Activated B cell treated with CpG ODN at 0.5 μM for 24 hours (primary cell): ENCODE data around the gene TMC8. TPM values are rescaled to one million over a fixed set of nuclear protein-coding genes. Genes with fewer than 3 reads are reported as not detected.

ENCODE experiments used
- ATAC-seq: fragments of 200-7000 bp; cut with Tn5 transposase; one replicate; pipeline ENCODE4 v1.10.0; 2021; ENCODE audit warnings: low read depth, mild to moderate bottlenecking, moderate library complexity
- CTCF ChIA-PET: fragments of 350-600 bp; sonication (Branson Sonifier 250); formaldehyde crosslinking; loops from one replicate; lab custom pipeline; 2021; ENCODE audit warnings: antibody characterized with exemption; lab: Charles Lee
- POLR2A ChIA-PET: fragments of 350-600 bp; sonication (Branson Sonifier 250); formaldehyde crosslinking; loops from one replicate; lab custom pipeline; 2021; ENCODE audit warnings: antibody characterized with exemption; lab: Charles Lee
- DNase-seq: peaks from one replicate; pipeline ENCODE4 v3.0.0; 2022
- H3K27ac Mint-ChIP-seq: one replicate; pipeline ENCODE4 v1.8.0; 2020; ENCODE audit warnings: mixed read lengths
- H3K27me3 Mint-ChIP-seq: one replicate; pipeline ENCODE4 v1.8.0; 2021; ENCODE audit warnings: mixed read lengths
- H3K36me3 Mint-ChIP-seq: one replicate; pipeline ENCODE4 v1.8.0; 2021; ENCODE audit warnings: low read depth, mixed read lengths
- H3K4me1 Mint-ChIP-seq: one replicate; pipeline ENCODE4 v1.8.0; 2021; ENCODE audit warnings: mixed read lengths
- H3K4me3 Mint-ChIP-seq: one replicate; pipeline ENCODE4 v1.8.0; 2020; ENCODE audit warnings: mild to moderate bottlenecking, mixed read lengths
- H3K9me3 Mint-ChIP-seq: one replicate; pipeline ENCODE4 v1.8.0; 2020; ENCODE audit warnings: mixed read lengths
- intact Hi-C: fragments of 100-400 bp; cut with micrococcal nuclease; formaldehyde crosslinking; loops from one replicate; pipeline ENCODE4 v1.15.1; 2024
- total RNA-seq: library from RNA; stranded (reverse); gene quantifications from 2 replicates; pipeline ENCODE4 v1.2.3, GENCODE V29; 2022
- TF ChIP-seq, protein P1 (sequence below): fragments of 200-600 bp; IDR thresholded peaks from one replicate; pipeline ENCODE4 v1.8.0; 2022; ENCODE audit warnings: antibody characterized with exemption, mild to moderate bottlenecking

TMC8 gene
- total RNA-seq, 1 donor from 2014 or later, result 181 TPM

GRCh38 chr17:78164748-78165607 is 34.4 kb downstream of the TMC8 start:
- ChIA-PET POLR2A (interaction anchor here (0.8 to 48.2 kb wide), 4 partner anchors 9 to 195 kb away, joined by 3 to 2404 read pairs (median 1204); partner anchors contain the start of genes AFMID, C17orf99, SOCS3 and SYNGR2), CTCF (no interaction called here)
- ATAC-seq, result no peak
- intact Hi-C loops, result no loop called here
- Mint-ChIP-seq H3K4me3 (no peak overlapping the region), H3K9me3 (no peaks in the 10 kb centered on the region), H3K27ac (no peak overlapping the region), H3K36me3 (peaks cover 7% of the 10 kb centered on the region), H3K27me3 (no peaks in the 10 kb centered on the region), H3K4me1 (peaks cover 36% of the 10 kb centered on the region)
- TF ChIP-seq, protein P1, sequence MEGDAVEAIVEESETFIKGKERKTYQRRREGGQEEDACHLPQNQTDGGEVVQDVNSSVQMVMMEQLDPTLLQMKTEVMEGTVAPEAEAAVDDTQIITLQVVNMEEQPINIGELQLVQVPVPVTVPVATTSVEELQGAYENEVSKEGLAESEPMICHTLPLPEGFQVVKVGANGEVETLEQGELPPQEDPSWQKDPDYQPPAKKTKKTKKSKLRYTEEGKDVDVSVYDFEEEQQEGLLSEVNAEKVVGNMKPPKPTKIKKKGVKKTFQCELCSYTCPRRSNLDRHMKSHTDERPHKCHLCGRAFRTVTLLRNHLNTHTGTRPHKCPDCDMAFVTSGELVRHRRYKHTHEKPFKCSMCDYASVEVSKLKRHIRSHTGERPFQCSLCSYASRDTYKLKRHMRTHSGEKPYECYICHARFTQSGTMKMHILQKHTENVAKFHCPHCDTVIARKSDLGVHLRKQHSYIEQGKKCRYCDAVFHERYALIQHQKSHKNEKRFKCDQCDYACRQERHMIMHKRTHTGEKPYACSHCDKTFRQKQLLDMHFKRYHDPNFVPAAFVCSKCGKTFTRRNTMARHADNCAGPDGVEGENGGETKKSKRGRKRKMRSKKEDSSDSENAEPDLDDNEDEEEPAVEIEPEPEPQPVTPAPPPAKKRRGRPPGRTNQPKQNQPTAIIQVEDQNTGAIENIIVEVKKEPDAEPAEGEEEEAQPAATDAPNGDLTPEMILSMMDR, result no peak
- DNase-seq, result no peak

DNA sequence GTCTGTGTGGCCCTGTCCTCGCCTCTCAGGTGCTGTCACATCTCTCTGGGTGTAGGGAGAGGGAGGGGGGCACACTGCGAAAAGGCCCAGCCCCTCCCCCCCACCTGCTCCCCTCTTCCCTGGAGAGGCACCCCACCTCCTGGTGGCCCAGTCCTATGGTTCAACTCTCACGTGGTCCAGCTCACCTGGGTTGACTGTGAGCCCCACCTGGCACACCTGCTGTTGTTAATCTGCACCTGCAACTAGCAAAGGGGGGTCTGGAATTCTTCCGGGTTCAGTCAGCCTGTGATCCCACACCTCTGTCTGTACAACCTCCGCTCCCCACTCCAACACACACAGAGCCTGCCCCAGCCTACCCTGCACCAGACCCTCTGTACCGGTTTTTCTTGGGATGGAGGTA is 35.8 kb downstream of the TMC8 start:
- no peaks in the 10 kb centered on the region for H3K27me3 Mint-ChIP-seq
- DNase-seq (no peak), ATAC-seq (no peak)
- no peak overlapping the region for H3K27ac Mint-ChIP-seq
- TF ChIP-seq, protein P1, result no peak
- H3K4me3 Mint-ChIP-seq, result no peak overlapping the region
- peaks cover 22% of the 10 kb centered on the region for H3K36me3 Mint-ChIP-seq
- CTCF ChIA-PET, result interaction anchor here (1.1 kb wide), 1 partner anchor 19 kb away, joined by 4 read pairs; no protein-coding TSS in a partner anchor
- intact Hi-C loops, result no loop called here
- POLR2A ChIA-PET, result interaction anchor here (0.6 to 33.1 kb wide), 5 partner anchors 25 to 1020 kb away, joined by 3 to 2404 read pairs (median 7); partner anchors contain the start of genes C17orf99, TMC6 and TMC8
- H3K4me1 Mint-ChIP-seq, result peaks cover 38% of the 10 kb centered on the region
- H3K9me3 Mint-ChIP-seq, result no peaks in the 10 kb centered on the region

DNA sequence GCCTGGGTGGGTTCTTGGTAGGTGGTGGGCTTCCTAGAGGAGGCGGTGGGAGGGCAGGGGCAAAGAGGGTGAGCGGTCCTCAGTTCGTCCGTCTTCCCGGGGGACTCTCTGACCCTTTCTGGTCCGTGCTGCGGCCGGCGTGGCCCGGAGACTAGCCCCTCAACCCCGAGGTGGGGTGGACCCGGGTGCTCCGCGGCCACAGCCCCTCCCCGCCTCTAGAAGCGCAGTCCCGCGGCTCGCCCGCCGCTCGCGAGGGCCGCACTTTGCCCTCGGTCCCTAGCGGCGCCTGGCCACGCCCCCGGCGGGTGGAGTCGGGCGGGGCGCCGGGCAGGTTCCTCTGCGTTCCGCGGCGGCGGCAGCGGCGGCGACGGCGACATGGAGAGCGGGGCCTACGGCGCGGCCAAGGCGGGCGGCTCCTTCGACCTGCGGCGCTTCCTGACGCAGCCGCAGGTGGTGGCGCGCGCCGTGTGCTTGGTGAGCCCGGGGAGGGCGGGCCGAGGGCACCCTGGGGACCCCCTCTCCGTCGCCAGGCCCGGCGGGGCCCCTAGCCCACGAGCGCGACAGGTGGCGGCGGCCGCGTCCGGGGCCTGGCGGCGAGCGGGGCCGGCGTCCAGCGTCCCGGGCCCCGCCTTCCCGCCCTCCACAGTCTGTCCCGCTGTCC is 37.8 kb downstream of the TMC8 start, which contains the start of gene SYNGR2:
TSS of gene SYNGR2 (plus strand) at position 340 of the 661 bp plus-strand sequence. CDS start at position 376, 36 bp downstream.
- peak; percentile 92 for DNase-seq
- no peaks in the 10 kb centered on the region for H3K9me3 Mint-ChIP-seq
- peak; percentile 75 for ATAC-seq
- intact Hi-C loops, result loop anchor here (1.0 kb wide), 4 partner anchors 13 to 41 kb away; no protein-coding TSS in a partner anchor
- TF ChIP-seq, protein P1, result no peak
- ChIA-PET POLR2A (interaction anchor here (0.6 to 33.1 kb wide), 8 partner anchors 10 to 477 kb away, joined by 3 to 2404 read pairs (median 4); partner anchors contain the start of genes C17orf99, TMC6 and TMC8), CTCF (no interaction called here)
- H3K27ac Mint-ChIP-seq, result peak within 1 kb of the TSS; percentile 90
- H3K4me3 Mint-ChIP-seq, result peak within 1 kb of the TSS; percentile 84
- peaks cover 52% of the 10 kb centered on the region for H3K4me1 Mint-ChIP-seq
- peaks cover 41% of the 10 kb centered on the region for H3K36me3 Mint-ChIP-seq
- no peaks in the 10 kb centered on the region for H3K27me3 Mint-ChIP-seq

DNA sequence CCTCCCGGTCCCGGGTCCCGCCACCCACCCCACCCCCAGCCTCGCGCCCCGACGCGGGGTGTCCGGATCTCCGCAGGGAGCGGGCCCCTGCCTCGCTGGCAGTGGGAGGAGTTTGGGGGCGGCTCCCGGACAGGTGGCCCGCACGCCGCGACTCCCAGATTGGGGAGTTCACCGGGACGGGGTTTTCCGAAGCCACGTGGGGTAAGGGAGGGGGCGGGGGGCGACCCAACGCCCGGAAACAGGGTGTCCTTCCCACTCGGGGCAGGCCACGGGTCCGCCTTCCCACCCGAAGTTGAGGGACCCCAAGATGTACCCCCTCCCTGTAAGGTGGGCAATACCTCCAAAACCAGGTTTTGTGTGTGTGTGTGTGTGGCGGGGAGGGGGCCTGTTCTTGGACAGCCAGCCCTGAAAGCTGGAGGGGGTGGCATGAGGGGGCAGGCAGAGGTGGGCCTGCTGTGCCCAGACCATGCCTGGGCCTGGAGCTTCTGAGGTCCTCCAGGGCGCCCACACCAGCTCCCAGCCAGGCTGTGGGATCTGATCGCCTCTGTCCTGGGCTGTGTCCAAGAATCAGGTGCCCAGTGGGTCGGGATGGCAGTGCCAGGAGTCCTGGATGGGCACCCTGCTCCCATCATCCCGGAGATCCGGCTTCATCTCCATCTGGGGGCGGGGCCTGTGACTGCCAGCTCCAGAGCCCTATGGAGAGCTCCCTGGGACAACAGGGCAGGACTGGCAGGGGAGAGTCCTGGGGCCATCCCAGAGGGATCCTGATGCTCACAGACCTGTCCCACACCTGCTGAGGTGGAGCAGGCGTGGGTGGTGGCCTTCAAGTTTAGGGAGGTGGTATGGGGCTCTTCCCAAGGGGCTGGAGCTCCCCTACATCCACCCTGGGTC is 38.6 kb downstream of the TMC8 start:
- H3K9me3 Mint-ChIP-seq, result no peaks in the 10 kb centered on the region
- intact Hi-C loops, result loop anchor here (1.0 kb wide), 4 partner anchors 14 to 42 kb away; no protein-coding TSS in a partner anchor
- TF ChIP-seq, protein P1, result no peak
- no peaks in the 10 kb centered on the region for H3K27me3 Mint-ChIP-seq
- H3K36me3 Mint-ChIP-seq, result peaks cover 49% of the 10 kb centered on the region
- CTCF ChIA-PET, result interaction anchor here (1.0 to 1.1 kb wide), 2 partner anchors 27 to 34 kb away, joined by 3 to 4 read pairs; no protein-coding TSS in a partner anchor
- DNase-seq (peak; percentile 41), ATAC-seq (peak; percentile 23)
- POLR2A ChIA-PET, result interaction anchor here (0.5 to 33.1 kb wide), 12 partner anchors 10 to 1012 kb away, joined by 3 to 2404 read pairs (median 4); partner anchors contain the start of genes C17orf99, TMC6, TMC8 and TMEM235
- H3K27ac Mint-ChIP-seq, result peak overlapping the region; percentile 90
- peaks cover 58% of the 10 kb centered on the region for H3K4me1 Mint-ChIP-seq
- H3K4me3 Mint-ChIP-seq, result peak overlapping the region; percentile 84
